GM12878 (cell line): ENCODE results near the gene VASP. TPM values are rescaled to one million over a fixed set of nuclear protein-coding genes. Genes with fewer than 3 reads are reported as not detected.

Experiments used
- ATF7 ChIP-seq: fragments of 450-650 bp; IDR thresholded peaks from 2 replicates; pipeline ENCODE4 v1.6.1; 2016; ENCODE audit warnings: low read depth, mild to moderate bottlenecking
- CBX3 ChIP-seq: fragments of 200-600 bp; sonication (generic); IDR thresholded peaks from 2 replicates; pipeline ENCODE4 v1.6.1; 2016; ENCODE audit warnings: low read depth, borderline replicate concordance
- CTCF ChIP-seq, 3 experiments: IDR thresholded peaks in 2 of 3; conservative IDR thresholded peaks in 1 of 3; 2 replicates each; pipeline ENCODE4 v1.5.1; 2011; ENCODE audit warnings: low read depth in 3 of 3, low read length in 3 of 3, mild to moderate bottlenecking in 3 of 3, control low read depth in 2 of 3, moderate library complexity in 2 of 3, inconsistent platforms in 1 of 3, mixed read lengths in 1 of 3; ENCODE audit not compliant: control insufficient read depth in 2 of 3, insufficient read depth in 1 of 3; ENCODE audit errors: extremely low read depth in 1 of 3
- EED ChIP-seq: sonication (generic); IDR thresholded peaks from 2 replicates; pipeline ENCODE4 v1.6.1; 2016; ENCODE audit warnings: antibody characterized with exemption, low read depth
- EZH2 ChIP-seq: IDR thresholded peaks from 2 replicates; pipeline ENCODE4 v1.6.1; 2012; ENCODE audit warnings: low read depth, mild to moderate bottlenecking, control low read depth, inconsistent platforms, low read length, borderline replicate concordance; ENCODE audit not compliant: control insufficient read depth
- HDAC2 ChIP-seq: fragments of 200-600 bp; sonication (generic); IDR thresholded peaks from 2 replicates; pipeline ENCODE4 v1.6.1; 2017
- HSF1 ChIP-seq: fragments of 150-350 bp; IDR thresholded peaks from 2 replicates; pipeline ENCODE4 v1.6.1; 2014; ENCODE audit warnings: mild to moderate bottlenecking, low read depth, low read length
- KDM1A ChIP-seq: fragments of 200-600 bp; sonication (generic); IDR thresholded peaks from 2 replicates; pipeline ENCODE4 v1.6.1; 2016; ENCODE audit warnings: borderline replicate concordance
- MTA3 ChIP-seq: IDR thresholded peaks from 2 replicates; pipeline ENCODE4 v1.6.1; 2012; ENCODE audit warnings: low read length, inconsistent platforms, borderline replicate concordance
- POU2F2 ChIP-seq: IDR thresholded peaks from 3 replicates; pipeline ENCODE4 v1.6.1; 2011; ENCODE audit warnings: low read depth, mild to moderate bottlenecking, low read length, borderline replicate concordance
- RAD51 ChIP-seq: fragments of 450-650 bp; IDR thresholded peaks from 2 replicates; pipeline ENCODE4 v1.6.1; 2016; ENCODE audit warnings: moderate library complexity, mild to moderate bottlenecking, inconsistent platforms
- RFX5 ChIP-seq: IDR thresholded peaks from 2 replicates; pipeline ENCODE4 v1.6.1; 2011; ENCODE audit warnings: low read depth, low read length, improper control_type of control experiment
- SUZ12 ChIP-seq: fragments of 200-600 bp; sonication (generic); IDR thresholded peaks from one replicate; pipeline ENCODE4 v1.6.1; 2018; ENCODE audit warnings: antibody characterized with exemption, mild to moderate bottlenecking; ENCODE audit not compliant: unreplicated experiment
- TARDBP ChIP-seq: IDR thresholded peaks from 2 replicates; pipeline ENCODE4 v1.6.1; 2016; ENCODE audit warnings: borderline replicate concordance
- WRNIP1 ChIP-seq: IDR thresholded peaks from 2 replicates; pipeline ENCODE4 v1.6.1; 2011; ENCODE audit warnings: low read depth, low read length, improper control_type of control experiment, borderline replicate concordance
- YBX1 ChIP-seq: fragments of 450-650 bp; IDR thresholded peaks from 2 replicates; pipeline ENCODE4 v1.6.1; 2016; ENCODE audit warnings: antibody characterized with exemption
- YY1 ChIP-seq: IDR thresholded peaks from 2 replicates; pipeline ENCODE4 v1.6.1; 2011; ENCODE audit warnings: low read depth, mild to moderate bottlenecking, low read length
- ZNF207 ChIP-seq: fragments of 450-650 bp; IDR thresholded peaks from 2 replicates; pipeline ENCODE4 v1.6.1; 2014; ENCODE audit warnings: antibody characterized with exemption, mild to moderate bottlenecking, borderline replicate concordance
- ZNF274 ChIP-seq: IDR thresholded peaks from one replicate; pipeline ENCODE4 v1.8.0; 2011; ENCODE audit not compliant: insufficient read length, insufficient read depth
- polyA plus RNA-seq, 11 experiments: library from polyadenylated mRNA; depleted of rRNA in 4 of 11; unstranded in 6 of 11; stranded (reverse) in 5 of 11; fragments of >200 nt; fragmentation: Nextera tagmentation in 4 of 11; fragmentation: Illumina TruSeq in 1 of 11; extraction: Ambion mirVana in 4 of 11; extraction: Trizol in 1 of 11; gene quantifications; 1 replicate in 1 of 11; 2 replicates in 10 of 11; pipeline versions ENCODE4 v1.2.1 to v1.2.3, GENCODE V29; 2011 to 2016; ENCODE audit warnings: inconsistent platforms in 2 of 11, missing spikeins in 2 of 11, low read depth in 1 of 11
- total RNA-seq, 4 experiments: library from RNA; depleted of rRNA in 3 of 4; stranded (reverse); fragments of >200 nt in 3 of 4; fragmentation: Illumina TruSeq in 1 of 4; extraction: Trizol in 1 of 4; gene quantifications; 2 replicates each; pipeline versions ENCODE4 v1.2.1 to v1.2.3, GENCODE V29; 2013 to 2021
- TF ChIP-seq, protein P1 (sequence below): fragments of 450-650 bp; IDR thresholded peaks from 2 replicates; pipeline ENCODE4 v1.6.1; 2016; ENCODE audit warnings: mild to moderate bottlenecking
- TF ChIP-seq, protein P2 (sequence below): IDR thresholded peaks from 2 replicates; pipeline ENCODE4 v1.6.1; 2012; ENCODE audit warnings: low read depth, low read length, improper control_type of control experiment
- TF ChIP-seq, protein P3 (sequence below): IDR thresholded peaks from 2 replicates; pipeline ENCODE4 v1.6.1; 2011; ENCODE audit warnings: borderline replicate concordance, low read depth, mild to moderate bottlenecking, moderate library complexity, mixed read lengths, low read length; ENCODE audit not compliant: insufficient read depth; ENCODE audit errors: extremely low read length

Gene VASP
- total and polyA plus RNA-seq, 10 of the 15 experiments (the other 5 are each of a cell fraction or from before 2014, with no cell fraction given) = 19.5 to 298 (median 84.8) TPM

GRCh38 chr19:45478454-45479238 lies 28.6 kb upstream of the VASP start (continued):
- TF ChIP-seq ZNF207 = peak; percentile 87; the same call in 1 of the 2 replicates
- TF ChIP-seq RAD51 = peak; percentile 54
- TF ChIP-seq, protein P1, sequence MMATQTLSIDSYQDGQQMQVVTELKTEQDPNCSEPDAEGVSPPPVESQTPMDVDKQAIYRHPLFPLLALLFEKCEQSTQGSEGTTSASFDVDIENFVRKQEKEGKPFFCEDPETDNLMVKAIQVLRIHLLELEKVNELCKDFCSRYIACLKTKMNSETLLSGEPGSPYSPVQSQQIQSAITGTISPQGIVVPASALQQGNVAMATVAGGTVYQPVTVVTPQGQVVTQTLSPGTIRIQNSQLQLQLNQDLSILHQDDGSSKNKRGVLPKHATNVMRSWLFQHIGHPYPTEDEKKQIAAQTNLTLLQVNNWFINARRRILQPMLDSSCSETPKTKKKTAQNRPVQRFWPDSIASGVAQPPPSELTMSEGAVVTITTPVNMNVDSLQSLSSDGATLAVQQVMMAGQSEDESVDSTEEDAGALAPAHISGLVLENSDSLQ = no peak
- no peak for TF ChIP-seq SUZ12
- TF ChIP-seq ATF7 = peak; percentile 78
- TF ChIP-seq TARDBP = peak; percentile 98
- TF ChIP-seq ZNF274 = no peak
- TF ChIP-seq EZH2 = no peak
- TF ChIP-seq YBX1 = no peak
- TF ChIP-seq, protein P2, sequence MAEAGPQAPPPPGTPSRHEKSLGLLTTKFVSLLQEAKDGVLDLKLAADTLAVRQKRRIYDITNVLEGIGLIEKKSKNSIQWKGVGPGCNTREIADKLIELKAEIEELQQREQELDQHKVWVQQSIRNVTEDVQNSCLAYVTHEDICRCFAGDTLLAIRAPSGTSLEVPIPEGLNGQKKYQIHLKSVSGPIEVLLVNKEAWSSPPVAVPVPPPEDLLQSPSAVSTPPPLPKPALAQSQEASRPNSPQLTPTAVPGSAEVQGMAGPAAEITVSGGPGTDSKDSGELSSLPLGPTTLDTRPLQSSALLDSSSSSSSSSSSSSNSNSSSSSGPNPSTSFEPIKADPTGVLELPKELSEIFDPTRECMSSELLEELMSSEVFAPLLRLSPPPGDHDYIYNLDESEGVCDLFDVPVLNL = no peak
- TF ChIP-seq HSF1 = peak; percentile 46; the same call in 1 of the 2 replicates
- no peak for TF ChIP-seq KDM1A
- TF ChIP-seq POU2F2 = peak; percentile 100
- TF ChIP-seq EED = peak; percentile 42; the same call in 1 of the 2 replicates
- TF ChIP-seq CTCF (IDR thresholded peaks at IDR 0.05 in 2 of 3, conservative IDR thresholded peaks at IDR 0.05 in 1 of 3; ENCODE audit: control insufficient read depth in 2 of 3, extremely low read depth in 1 of 3, insufficient read depth in 1 of 3, low read depth in 3 of 3, low read length in 3 of 3) = peak; percentile 94 to 98 (median 96)
- TF ChIP-seq, protein P3, sequence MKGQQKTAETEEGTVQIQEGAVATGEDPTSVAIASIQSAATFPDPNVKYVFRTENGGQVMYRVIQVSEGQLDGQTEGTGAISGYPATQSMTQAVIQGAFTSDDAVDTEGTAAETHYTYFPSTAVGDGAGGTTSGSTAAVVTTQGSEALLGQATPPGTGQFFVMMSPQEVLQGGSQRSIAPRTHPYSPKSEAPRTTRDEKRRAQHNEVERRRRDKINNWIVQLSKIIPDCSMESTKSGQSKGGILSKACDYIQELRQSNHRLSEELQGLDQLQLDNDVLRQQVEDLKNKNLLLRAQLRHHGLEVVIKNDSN = no peak
- TF ChIP-seq RFX5 = no peak
- TF ChIP-seq WRNIP1 = no peak; the same call in none of the 2 replicates
- TF ChIP-seq YY1 = peak; percentile 77
- TF ChIP-seq MTA3 = peak; percentile 0; the same call in 1 of the 2 replicates
- TF ChIP-seq CBX3 = no peak
- TF ChIP-seq HDAC2 = no peak
